SU-DHL-6 (cell line): Measurements from ENCODE around the gene SLC25A10.

Experiments
- H2AFZ ChIP-seq: fragments of 200-600 bp; sonication (generic); 2 replicates; pipeline ENCODE4 v1.6.1; 2014; ENCODE audit warnings: low read depth, mild to moderate bottlenecking, moderate library complexity, mixed read lengths, antibody characterized with exemption, low read length; ENCODE audit not compliant: severe bottlenecking
- H3F3A ChIP-seq: fragments of 200-600 bp; shearing (Covaris generic); 2 replicates; pipeline ENCODE4 v1.6.0; 2016; ENCODE audit warnings: antibody characterized with exemption, mild to moderate bottlenecking; ENCODE audit not compliant: insufficient read depth
- H3K27ac ChIP-seq: fragments of 200-600 bp; sonication (generic); 2 replicates; pipeline ENCODE4 v1.5.1; 2016; ENCODE audit warnings: low read depth, mild to moderate bottlenecking, low read length, moderate library complexity, mixed read lengths
- H3K27me3 ChIP-seq: fragments of 200-600 bp; sonication (generic), shearing (Covaris generic); 2 replicates; pipeline ENCODE4 v1.6.0; 2014; ENCODE audit warnings: mild to moderate bottlenecking, low read length
- H3K36me3 ChIP-seq: fragments of 200-600 bp; sonication (generic); 2 replicates; pipeline ENCODE4 v1.6.1; 2014; ENCODE audit warnings: mild to moderate bottlenecking, low read length, mixed read lengths
- H3K4me2 ChIP-seq: fragments of 300-600, 200-600 bp; shearing (Covaris generic), sonication (generic); 2 replicates; pipeline ENCODE4 v1.6.0; 2014; ENCODE audit warnings: low read length, low read depth, mild to moderate bottlenecking; ENCODE audit not compliant: poor library complexity, severe bottlenecking
- H3K4me3 ChIP-seq: fragments of 200-600 bp; sonication (generic); 2 replicates; pipeline ENCODE4 v1.5.1; 2014; ENCODE audit warnings: antibody characterized with exemption, low read length, mild to moderate bottlenecking, mixed read lengths; ENCODE audit not compliant: insufficient read depth, poor library complexity, severe bottlenecking
- H3K79me2 ChIP-seq: fragments of 200-600 bp; sonication (generic); 2 replicates; pipeline ENCODE4 v1.6.1; 2014; ENCODE audit warnings: mild to moderate bottlenecking, low read length, moderate library complexity; ENCODE audit not compliant: insufficient read depth
- H3K9ac ChIP-seq: fragments of 200-600 bp; sonication (generic); 2 replicates; pipeline ENCODE4 v1.7.0; 2014; ENCODE audit warnings: mild to moderate bottlenecking, low read length
- H3K9me2 ChIP-seq: fragments of 200-600 bp; sonication (generic); replicated peaks from 2 replicates; pipeline ENCODE4 v1.6.1; 2014; ENCODE audit warnings: low read length; ENCODE audit not compliant: insufficient read depth
- H3K9me3 ChIP-seq: fragments of 200-600 bp; sonication (generic); 2 replicates; pipeline ENCODE4 v1.6.1; 2014; ENCODE audit warnings: low read length, mixed read lengths; ENCODE audit not compliant: insufficient read depth
- H4K20me1 ChIP-seq: fragments of 200-600 bp; sonication (generic); 2 replicates; pipeline ENCODE4 v1.6.1; 2014; ENCODE audit warnings: low read depth, mild to moderate bottlenecking, antibody characterized with exemption, low read length, moderate library complexity, mixed read lengths
- EZH2phosphoT487 ChIP-seq: fragments of 200-600 bp; sonication (generic), shearing (Covaris generic); conservative IDR thresholded peaks from 2 replicates; pipeline ENCODE4 v1.6.1; 2018; ENCODE audit warnings: mild to moderate bottlenecking, antibody characterized with exemption, low read length, moderate library complexity, mixed read lengths
- TF ChIP-seq, protein P1 (sequence below): fragments of 200-600 bp; sonication (generic); IDR thresholded peaks from one replicate; pipeline ENCODE4 v1.5.1; 2017; ENCODE audit warnings: antibody characterized with exemption, mild to moderate bottlenecking, low read length, moderate library complexity; ENCODE audit not compliant: insufficient read depth, poor library complexity, severe bottlenecking

The SLC25A10 gene

DNA sequence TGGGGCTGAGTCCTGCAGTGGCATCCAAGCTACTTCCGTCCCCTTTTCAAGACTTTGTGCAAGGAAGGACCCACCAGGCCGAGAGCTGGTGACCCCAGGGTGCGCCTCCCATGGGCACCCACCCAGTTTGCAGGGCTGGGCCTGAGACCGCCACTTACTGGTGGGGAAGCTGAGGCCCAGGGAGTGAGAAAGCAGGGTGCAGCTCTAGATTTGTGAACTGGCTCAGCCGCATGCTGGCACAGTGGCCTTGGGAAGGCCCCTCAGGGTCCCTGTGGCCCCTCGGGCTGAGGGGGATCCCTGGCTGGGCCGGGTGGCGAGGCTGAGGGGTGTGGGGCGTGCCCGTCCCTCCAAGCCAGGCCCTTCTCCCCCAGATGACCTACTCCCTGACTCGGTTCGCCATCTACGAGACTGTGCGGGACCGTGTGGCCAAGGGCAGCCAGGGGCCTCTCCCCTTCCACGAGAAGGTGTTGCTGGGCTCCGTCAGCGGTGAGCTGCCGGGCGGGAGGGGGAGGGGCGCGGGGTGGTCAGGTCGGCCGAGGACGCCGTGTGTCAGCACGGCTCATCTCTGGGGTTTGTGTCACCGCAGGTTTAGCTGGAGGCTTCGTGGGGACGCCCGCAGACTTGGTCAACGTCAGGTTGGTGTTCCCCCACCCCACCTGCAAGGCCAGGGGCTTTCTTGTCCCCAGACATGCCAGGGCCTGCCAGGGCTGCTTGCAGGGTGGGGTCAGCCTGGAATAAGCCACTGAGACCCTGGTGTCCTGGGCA, 3.2 kb downstream of the SLC25A10 start:
- Histone ChIP-seq H3F3A (peaks cover 10% of the 10 kb centered on the region; the same call in 1 of the 2 replicates), H2AFZ (no peak overlapping the region), H3K27me3 (no peaks in the 10 kb centered on the region), H4K20me1 (no peaks in the 10 kb centered on the region), H3K79me2 (peaks cover 27% of the 10 kb centered on the region), H3K27ac (no peak overlapping the region), H3K9me3 (no peaks in the 10 kb centered on the region), H3K9me2 (no peaks in the 10 kb centered on the region), H3K9ac (no peak overlapping the region), H3K36me3 (no peaks in the 10 kb centered on the region), H3K4me2 (no peak overlapping the region), H3K4me3 (no peak overlapping the region)
- no peak for TF ChIP-seq EZH2phosphoT487
- TF ChIP-seq, protein P1, sequence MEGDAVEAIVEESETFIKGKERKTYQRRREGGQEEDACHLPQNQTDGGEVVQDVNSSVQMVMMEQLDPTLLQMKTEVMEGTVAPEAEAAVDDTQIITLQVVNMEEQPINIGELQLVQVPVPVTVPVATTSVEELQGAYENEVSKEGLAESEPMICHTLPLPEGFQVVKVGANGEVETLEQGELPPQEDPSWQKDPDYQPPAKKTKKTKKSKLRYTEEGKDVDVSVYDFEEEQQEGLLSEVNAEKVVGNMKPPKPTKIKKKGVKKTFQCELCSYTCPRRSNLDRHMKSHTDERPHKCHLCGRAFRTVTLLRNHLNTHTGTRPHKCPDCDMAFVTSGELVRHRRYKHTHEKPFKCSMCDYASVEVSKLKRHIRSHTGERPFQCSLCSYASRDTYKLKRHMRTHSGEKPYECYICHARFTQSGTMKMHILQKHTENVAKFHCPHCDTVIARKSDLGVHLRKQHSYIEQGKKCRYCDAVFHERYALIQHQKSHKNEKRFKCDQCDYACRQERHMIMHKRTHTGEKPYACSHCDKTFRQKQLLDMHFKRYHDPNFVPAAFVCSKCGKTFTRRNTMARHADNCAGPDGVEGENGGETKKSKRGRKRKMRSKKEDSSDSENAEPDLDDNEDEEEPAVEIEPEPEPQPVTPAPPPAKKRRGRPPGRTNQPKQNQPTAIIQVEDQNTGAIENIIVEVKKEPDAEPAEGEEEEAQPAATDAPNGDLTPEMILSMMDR, result no peak

DNA sequence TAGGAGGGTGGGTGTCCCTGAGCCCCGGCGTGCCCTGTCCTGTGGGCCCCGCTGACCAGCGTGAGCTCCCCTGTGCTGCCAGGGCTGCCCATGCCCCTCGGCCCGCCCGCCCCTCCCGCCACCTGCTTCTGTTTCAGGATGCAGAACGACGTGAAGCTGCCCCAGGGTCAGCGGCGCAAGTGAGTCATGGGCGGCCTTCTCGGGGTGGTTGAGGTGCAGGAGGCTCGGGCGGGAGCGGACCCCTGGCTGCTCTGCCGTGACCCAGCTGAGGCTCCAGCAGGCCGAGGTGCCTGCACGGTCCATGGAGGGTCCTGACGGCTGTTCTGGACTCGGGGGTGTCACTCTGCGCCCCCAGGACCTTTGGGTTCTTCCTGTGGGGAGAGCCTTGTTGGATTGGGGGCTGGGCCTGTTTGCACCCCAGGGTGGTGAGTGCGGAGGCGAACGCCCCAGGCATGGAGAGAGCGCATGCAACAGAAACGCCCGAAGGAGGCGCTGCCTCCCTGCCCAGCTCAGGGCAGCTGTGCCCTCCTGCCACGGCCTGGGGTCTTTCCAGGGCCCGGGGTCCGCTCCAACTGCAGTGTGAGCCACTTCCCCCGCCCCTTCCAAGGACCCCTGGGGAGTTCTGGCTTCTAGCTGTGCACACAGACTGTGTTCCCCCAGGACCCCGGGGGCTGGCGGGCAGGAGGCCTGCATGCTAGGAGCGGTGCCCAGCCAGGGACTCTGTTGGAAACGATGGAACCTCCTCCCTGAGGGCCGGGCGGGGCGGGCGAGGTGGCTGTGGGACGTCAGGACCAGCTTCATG, 4.0 kb downstream of the SLC25A10 start:
- no peaks in the 10 kb centered on the region for H3K9me3 ChIP-seq
- no peaks in the 10 kb centered on the region for H3K36me3 ChIP-seq
- TF ChIP-seq EZH2phosphoT487, result no peak
- TF ChIP-seq, protein P1, result no peak
- peaks cover 3% of the 10 kb centered on the region; the same call in 1 of the 2 replicates for H3F3A ChIP-seq
- H3K27me3 ChIP-seq, result no peaks in the 10 kb centered on the region
- H3K9ac ChIP-seq, result no peak overlapping the region
- no peaks in the 10 kb centered on the region for H3K9me2 ChIP-seq
- no peaks in the 10 kb centered on the region for H4K20me1 ChIP-seq
- H3K4me3 ChIP-seq, result no peak overlapping the region
- peaks cover 27% of the 10 kb centered on the region for H3K79me2 ChIP-seq
- H3K4me2 ChIP-seq, result no peak overlapping the region
- no peak overlapping the region for H2AFZ ChIP-seq
- no peak overlapping the region for H3K27ac ChIP-seq

DNA sequence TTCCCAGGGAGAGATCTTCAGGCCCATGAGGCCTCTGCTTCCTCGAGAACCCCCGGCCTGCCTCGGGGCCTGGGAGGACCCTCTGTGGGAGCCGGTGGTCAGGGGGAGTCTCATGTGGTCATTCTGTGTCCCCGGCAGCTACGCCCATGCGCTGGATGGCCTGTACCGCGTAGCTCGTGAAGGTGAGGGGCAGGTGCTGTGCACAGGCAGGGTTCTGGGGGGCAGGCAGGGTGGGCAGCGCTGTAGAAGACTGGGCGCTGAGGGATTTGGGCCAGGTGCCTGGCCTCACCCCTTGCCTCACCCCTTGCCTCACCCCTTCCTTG, 4.6 kb downstream of the SLC25A10 start:
- Histone ChIP-seq H3K27me3 (no peaks in the 10 kb centered on the region), H3K9me2 (no peaks in the 10 kb centered on the region), H3K79me2 (peaks cover 27% of the 10 kb centered on the region), H3F3A (no peaks in the 10 kb centered on the region), H3K36me3 (no peaks in the 10 kb centered on the region), H2AFZ (no peak overlapping the region), H3K9me3 (no peaks in the 10 kb centered on the region), H3K4me3 (no peak overlapping the region), H3K27ac (no peak overlapping the region), H3K9ac (no peak overlapping the region), H4K20me1 (no peaks in the 10 kb centered on the region), H3K4me2 (no peak overlapping the region)
- no peak for TF ChIP-seq EZH2phosphoT487
- TF ChIP-seq, protein P1, result no peak
